GM19025 (cell line): ENCODE measurements around the gene MAGI2.

Source experiments
- ATAC-seq: cut with Tn5 transposase; IDR thresholded peaks from one replicate; pipeline ENCODE4 v1.9.1; 2021; ENCODE audit warnings: mild to moderate bottlenecking, low read depth, moderate library complexity; ENCODE audit not compliant: unreplicated experiment

Gene MAGI2

GRCh38 chr7:78185149-78185745, 1268.2 kb downstream of the MAGI2 start:
- ATAC-seq = no peak

- no peak for ATAC-seq
Measured at GRCh38 chr7:78184299-78184698, 1269.2 kb downstream of the MAGI2 start.

DNA sequence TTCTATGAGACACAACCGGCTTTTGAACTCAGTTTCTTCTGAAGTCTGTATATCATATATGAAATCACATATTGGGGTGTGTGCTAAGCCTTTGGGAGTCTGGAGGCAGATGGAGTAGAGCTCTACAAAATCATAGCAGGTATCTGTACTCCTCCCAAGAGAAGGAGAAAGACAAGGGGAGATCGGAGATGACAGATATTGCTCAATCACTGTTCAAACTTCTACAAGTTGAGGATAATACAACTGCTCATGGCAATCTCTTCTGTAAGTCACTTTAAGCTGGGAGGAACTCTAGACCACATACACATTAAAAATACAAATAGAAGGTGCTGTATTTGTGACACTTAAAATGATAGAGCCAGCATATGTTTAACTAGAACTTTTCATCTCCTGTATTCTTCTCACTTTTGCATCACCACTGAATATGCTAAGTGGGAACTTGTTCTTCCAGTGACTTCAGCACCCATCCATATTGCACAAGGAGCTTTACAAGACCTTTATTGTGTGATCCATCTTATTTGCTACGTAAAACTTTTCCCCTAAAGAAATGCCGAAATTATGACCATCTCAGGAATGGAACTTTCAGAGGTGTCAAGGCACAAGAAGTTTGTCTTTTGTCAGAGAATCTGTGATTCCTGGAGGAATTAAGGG, 1273.5 kb downstream of the MAGI2 start:
- ATAC-seq = no peak

GRCh38 chr7:78179211-78179610, 1274.3 kb downstream of the MAGI2 start:
- no peak for ATAC-seq

GRCh38 chr7:78178319-78178718, 1275.1 kb downstream of the MAGI2 start:
- ATAC-seq = no peak

DNA sequence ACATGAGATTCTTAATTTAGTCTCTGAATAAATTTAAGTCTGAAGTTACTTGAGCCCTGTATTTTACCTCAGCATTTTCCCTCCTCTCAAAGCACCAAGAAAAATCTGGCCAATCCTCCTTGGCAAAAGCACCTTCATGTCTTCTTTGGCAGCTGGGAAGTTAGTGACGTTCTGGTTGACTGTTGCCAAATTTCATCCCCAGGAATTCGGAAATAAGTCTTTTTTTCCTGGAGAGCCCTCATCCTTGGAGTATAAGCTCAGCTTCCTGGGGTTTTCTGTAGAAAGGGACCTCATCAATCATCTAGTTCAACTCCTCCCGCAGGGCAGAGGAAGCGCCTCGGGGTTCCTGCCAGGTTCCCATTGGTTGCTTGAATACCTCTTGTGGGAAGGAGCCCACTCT, 1277.3 kb downstream of the MAGI2 start:
- no peak for ATAC-seq

GRCh38 chr7:78175330-78176100, 1278.0 kb downstream of the MAGI2 start:
- ATAC-seq = no peak

DNA sequence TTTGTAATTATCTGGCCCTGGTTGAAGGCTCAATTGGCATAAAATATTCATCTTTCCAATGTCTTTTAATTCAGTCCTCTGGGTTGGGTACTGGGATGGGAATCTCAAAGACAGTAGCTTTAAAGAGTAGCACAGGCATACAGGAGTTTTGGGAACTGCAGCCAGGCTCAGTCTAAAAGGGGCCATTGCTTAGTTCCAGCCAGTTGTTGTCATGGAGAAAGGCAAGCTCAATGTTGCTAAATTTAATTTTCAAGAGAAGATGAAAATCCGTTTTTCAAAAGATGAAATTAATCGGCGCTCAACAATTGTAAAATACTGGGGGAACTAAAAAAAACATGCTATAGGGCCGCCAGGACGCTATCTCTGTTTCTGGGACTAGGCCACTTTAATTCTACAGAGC, 1279.8 kb downstream of the MAGI2 start:
- no peak for ATAC-seq

DNA sequence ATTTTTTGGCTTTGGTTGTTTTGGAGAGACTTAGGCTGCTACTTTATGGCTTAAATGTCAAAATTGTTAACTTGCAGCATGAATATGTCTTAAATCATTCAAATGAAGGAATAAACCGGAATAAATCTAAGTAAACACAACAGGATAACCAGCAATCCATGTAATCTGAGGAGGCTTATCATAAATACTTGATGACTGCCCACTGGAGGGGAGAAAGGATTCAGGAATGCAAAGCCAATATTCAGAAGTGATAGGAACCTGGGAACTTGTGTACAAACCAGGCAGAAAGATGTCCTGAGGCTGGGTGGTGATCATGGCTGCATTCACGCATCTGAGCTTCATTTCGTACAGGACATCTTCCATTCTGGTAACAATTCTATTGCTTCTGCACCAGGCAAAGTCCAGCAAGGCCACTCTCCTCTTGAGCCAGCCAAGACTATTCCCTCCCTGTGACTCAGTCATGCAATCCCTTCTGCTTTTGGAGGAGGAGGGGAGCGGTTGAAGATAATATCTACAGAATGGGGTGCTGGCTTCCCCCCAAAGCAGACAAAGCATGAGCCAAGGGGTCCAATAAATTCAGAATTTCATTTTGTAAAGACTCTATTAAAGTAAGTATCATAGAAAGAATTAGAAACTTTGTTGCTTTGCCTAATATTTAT, 1280.4 kb downstream of the MAGI2 start:
- no peak for ATAC-seq

DNA sequence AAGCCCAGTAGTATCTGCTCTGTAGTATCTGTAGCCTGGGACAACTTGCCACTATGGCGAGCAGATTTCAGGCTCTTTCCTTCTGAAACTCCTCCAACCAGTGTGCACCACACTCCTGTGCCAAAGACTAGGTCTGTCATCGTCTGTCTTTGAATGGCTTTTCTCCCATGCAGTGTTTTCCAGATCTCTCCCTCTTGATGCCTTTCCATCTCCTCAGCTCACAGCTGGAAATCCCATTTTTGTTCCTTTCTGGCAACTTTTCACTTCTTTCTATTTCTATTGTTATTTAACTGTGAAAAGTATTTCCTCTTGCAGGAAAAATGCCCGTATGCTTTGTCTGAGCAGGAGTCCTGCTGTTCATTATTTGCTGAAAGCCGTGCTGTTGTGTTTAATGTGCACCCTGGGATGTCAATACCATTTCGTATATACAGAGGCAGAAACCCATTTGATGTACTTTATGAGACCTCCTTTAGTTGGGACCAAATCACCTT, 1281.2 kb downstream of the MAGI2 start:
- no peak for ATAC-seq

- no peak for ATAC-seq
Measured at GRCh38 chr7:78171398-78171797, 1282.1 kb downstream of the MAGI2 start.

DNA sequence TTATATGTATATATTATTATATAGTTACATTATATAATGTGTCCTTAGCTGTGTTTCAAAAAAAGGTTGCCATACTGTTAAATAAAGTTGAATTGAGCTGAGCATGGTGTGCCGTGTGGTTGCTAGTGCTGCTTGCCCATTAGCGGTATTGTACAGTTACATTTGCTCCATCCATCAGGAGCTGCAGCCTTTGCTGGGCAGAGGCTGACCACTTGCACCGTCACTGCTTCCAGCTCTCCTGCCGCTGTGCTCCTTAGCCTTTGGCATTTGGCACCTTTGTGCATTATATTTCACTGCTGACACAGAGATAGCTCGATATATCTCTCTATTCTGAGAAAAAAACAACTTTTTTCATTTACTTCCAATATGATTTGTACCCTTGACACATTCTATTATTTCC, 1282.7 kb downstream of the MAGI2 start:
- no peak for ATAC-seq

GRCh38 chr7:78169992-78170391, 1283.5 kb downstream of the MAGI2 start:
- ATAC-seq = no peak

DNA sequence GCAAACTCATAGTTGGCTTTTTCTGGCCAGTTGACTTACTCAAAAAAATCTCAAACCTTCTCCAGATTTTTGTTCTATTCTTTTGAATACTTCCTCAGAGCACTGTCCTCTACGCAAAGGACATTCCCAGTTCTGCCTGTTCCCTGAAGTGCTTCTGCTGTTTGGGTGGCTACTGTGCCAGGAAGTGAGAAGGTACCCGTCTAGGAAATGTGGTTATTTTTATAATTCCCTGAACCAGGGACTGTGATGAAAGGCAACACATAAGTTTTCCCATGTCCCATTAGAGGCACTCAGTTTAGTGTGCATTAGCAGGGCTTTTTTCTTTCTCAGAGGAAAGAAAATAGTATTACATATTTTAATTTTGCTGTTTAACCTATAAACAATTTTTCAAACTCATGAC, 1284.6 kb downstream of the MAGI2 start:
- ATAC-seq = no peak

DNA sequence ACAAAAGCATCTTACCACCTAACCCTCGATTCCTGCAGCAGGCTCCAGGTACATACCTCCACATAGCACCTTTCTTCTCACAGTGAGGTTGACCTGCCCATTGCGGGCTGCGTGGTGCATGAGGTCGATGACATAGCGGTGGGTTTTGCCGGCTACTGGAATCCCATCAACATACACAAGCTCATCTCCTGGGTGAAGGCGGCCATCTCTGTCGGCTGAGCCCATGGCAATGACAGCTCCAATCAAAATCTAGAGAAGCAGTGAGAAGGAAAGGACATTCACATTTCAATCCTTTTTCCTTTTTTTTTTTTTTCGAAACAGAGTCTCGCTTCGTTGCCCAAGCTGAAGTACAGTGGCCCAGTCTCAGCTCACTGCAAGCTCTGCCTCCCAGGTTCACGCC, 1285.6 kb downstream of the MAGI2 start:
- ATAC-seq = no peak

GRCh38 chr7:78165854-78166253, 1287.6 kb downstream of the MAGI2 start:
- ATAC-seq = no peak

GRCh38 chr7:78165454-78165853, 1288.0 kb downstream of the MAGI2 start:
- ATAC-seq = no peak

DNA sequence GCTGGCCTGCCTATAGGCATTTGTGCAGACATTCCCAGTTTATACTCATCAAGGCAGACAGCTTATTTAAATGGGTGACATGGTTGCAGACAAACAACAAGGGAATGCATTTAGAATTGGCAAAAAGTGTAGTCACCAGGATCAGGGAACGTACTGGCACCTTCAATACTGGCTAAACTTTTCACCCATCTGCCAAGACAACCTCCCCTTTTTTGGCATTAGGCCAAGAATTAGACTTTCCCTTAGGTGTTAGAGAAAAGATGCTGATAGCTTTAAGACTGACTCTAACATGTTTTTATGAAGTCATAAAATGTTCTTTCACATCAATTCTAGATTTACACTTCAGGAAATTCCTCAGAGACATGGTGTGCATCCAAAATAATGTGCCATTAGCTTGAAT, 1289.0 kb downstream of the MAGI2 start:
- no peak for ATAC-seq

DNA sequence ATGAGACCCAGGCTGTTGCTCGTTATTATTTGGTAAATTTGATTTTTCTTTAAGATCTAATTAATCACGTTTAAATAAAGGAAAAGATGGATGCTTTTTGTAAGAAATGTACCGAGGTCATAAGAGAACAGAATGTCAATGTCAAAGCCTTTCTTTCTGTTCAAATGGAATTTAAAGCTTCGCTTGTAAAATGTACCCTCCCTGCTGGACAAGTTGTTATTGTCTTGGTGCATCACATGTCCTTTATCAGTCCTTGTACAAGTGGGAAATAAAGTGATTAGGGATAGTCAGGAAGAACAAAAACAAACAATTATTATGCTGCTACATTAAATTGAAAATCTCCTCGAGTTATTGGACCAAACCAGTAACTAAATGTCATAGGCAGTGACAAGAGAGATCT, 1291.7 kb downstream of the MAGI2 start:
- no peak for ATAC-seq

- no peak for ATAC-seq
Measured at GRCh38 chr7:78159545-78159944, 1293.9 kb downstream of the MAGI2 start.

GRCh38 chr7:78153285-78153684, 1300.2 kb downstream of the MAGI2 start:
- no peak for ATAC-seq
